LNCaP clone FGC (cell line): Measurements from ENCODE around the gene TMCC3.
"Not testable (repeated sequence)": the region's sequence is repeated elsewhere in the genome, so short reads cannot be mapped to it uniquely, and the experiment has no call there.

Experiments used
- DNase-seq: peaks from one replicate; pipeline ENCODE4 v3.0.0-alpha.2; 2011; ENCODE audit warnings: low read depth
- H3K4me3 ChIP-seq: 2 replicates; pipeline ENCODE4 v1.5.1; 2011; ENCODE audit warnings: mild to moderate bottlenecking, low read depth, low read length, control low read depth
- TF ChIP-seq, protein P1 (sequence below): IDR thresholded peaks from 2 replicates; pipeline ENCODE4 v1.5.1; 2012; ENCODE audit warnings: mild to moderate bottlenecking; ENCODE audit not compliant: control insufficient read depth, insufficient read depth; ENCODE audit errors: extremely low read depth

TMCC3 gene

DNA sequence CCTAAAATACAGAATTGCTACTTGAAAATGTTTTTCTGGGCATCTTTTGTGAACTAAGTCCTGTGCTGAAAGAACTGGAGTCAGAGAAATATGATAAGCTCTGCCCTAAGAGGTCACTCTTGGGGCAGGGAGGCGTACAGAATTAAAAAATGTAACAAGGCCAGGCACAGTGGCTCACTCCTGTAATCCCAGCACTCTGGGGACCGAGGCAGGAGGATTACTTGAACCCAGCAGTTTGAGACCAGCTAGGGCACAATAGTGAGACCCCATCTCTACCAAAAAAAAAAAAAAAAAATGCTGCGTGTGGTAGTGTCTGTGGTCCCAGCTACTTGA, 46.0 kb downstream of the TMCC3 start:
- DNase-seq = no peak
- H3K4me3 ChIP-seq = no peak overlapping the region
- TF ChIP-seq, protein P1, sequence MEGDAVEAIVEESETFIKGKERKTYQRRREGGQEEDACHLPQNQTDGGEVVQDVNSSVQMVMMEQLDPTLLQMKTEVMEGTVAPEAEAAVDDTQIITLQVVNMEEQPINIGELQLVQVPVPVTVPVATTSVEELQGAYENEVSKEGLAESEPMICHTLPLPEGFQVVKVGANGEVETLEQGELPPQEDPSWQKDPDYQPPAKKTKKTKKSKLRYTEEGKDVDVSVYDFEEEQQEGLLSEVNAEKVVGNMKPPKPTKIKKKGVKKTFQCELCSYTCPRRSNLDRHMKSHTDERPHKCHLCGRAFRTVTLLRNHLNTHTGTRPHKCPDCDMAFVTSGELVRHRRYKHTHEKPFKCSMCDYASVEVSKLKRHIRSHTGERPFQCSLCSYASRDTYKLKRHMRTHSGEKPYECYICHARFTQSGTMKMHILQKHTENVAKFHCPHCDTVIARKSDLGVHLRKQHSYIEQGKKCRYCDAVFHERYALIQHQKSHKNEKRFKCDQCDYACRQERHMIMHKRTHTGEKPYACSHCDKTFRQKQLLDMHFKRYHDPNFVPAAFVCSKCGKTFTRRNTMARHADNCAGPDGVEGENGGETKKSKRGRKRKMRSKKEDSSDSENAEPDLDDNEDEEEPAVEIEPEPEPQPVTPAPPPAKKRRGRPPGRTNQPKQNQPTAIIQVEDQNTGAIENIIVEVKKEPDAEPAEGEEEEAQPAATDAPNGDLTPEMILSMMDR = no peak

DNA sequence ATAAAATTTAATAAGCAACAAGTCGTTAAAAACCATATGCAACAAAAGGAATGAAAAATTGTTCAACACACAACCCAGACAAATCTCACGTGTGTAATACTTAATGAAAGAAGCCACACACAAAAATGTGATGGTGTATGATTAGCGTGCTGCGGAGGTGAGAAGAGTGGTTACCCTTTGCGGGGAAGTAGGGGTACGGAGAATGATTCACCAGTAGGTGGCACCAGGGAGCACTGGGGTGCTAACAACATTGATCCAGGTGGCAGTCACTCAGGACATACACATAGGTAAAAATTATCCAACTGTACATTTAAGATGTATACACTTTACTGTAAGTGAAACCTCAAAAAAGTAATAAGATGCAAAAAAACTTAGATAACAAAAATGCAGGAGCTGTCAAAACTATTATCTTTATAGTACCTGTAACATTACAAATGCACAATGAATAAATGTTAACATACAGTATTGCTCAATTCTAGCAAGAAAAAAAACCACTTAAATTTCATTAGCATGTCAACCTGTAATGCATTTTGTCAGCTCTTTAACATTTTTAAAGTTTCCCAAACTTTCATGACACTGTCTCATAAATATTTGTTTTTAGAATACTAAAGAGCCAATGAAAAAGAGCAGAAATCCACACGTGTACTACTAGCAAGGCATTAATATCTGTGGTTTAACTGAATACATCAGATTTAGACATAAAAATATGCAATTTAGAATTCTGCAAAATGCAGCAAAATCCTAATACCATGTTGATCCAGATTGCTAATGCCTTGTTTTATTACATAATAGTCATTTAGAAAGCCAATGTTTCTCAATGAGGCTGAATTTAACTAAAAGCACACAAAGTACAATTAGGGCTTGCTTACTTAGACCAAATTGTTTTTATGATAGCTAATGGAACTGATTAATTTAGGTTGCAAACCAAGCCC, 46.7 kb downstream of the TMCC3 start:
- TF ChIP-seq, protein P1 = peak; percentile 79
- no peak for DNase-seq
- no peak overlapping the region for H3K4me3 ChIP-seq

DNA sequence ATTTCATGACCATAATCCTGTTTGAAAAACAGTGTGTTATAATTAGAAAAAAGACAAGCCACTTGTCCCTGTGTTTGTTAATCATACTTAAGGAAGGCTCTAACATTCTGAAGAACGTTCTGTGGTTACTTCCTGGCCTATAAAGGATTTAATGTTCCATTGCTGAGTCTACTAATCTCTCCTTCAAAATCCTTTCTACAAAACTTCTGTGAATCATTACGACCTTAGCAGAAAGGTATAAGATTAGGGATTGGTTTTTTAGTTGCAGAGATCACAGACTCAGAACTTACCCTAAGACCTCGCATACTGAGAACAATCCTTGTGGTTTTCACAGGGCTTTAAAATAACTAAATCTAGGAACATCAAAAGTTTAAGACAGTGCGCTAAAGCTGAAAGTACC, 48.3 kb downstream of the TMCC3 start:
- TF ChIP-seq, protein P1 = no peak

DNA sequence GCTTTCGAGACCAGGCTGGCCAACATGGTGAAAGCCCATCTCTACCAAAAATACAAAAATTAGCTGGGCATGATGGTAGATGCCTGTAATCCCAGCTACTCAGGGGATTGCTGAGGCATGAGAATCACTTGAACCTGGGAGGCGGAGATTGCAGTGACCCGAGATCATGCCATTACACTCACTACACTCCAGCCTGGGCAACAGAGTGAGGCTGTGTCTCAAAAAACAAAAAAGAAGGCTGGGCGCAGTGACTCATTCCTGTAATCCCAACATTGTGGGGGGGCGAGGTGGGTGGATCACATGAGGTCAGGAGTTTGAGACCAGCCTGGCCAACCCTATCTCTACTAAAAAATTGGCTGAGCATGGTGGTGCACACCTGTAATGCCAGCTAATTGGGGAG, 49.0 kb downstream of the TMCC3 start:
- DNase-seq, H3K4me3 ChIP-seq: not testable (repeated sequence)

More for the DNA sequence above, 48.3 kb downstream of the TMCC3 start:
- DNase-seq = no peak
- no peak overlapping the region for H3K4me3 ChIP-seq

DNA sequence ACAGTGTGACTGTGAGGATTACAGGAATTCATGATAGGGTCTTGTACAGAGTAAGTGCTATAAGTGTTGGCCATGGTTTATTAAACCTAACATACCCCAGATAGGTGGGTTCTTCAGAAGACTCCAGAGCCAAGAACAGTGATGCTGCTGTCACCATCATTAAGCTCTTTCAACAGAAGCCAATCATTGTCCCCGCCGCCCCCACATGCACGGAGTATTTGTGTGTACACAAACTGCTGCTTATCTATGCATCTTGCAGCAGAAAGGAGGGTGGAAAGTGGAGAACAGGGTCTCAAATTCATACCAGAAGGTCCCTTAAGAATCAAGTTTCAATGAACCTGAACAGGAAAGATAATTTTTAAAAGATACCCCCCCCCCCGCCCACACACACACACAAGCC, 51.2 kb downstream of the TMCC3 start:
- no peak overlapping the region for H3K4me3 ChIP-seq
- DNase-seq = no peak
- TF ChIP-seq, protein P1 = no peak

DNA sequence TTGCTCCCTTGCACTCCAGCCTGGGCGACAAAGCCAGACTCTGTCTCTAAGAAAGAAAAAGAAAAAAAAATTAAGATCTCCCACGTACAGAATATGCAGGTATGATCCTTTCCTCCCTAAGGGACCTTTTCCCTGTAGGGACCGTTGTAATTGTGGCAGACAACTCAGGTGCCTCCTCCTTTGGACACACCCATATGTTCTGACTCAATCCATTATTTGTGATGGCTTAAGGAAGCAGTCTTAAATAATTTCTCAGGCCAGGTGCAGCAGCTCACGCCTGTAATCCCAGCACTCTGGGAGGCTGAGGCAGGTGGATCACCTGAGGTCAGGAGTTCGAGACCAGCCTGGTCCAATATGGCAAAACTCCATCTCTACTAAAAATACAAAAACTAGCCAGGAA, 53.1 kb downstream of the TMCC3 start:
- no peak overlapping the region for H3K4me3 ChIP-seq
- TF ChIP-seq, protein P1 = no peak
- no peak for DNase-seq

DNA sequence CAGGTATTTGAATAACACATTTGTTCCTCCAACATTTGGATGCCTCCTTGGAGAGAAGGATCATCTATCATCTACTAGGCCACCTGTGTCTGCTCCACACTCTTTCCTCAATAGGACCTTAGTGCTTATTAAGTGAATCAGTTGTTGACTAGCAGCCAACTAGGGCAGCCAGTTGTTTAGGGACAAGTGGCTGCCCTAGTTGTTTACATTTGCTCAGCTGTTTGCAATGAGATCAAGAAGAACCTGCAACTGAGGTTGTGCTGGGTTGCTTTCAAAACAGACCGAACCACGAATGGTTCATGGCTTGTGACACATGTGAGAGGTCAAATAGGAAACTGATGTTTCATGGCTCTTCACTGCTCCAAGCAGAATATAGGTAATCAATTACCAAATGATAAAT, 53.8 kb downstream of the TMCC3 start:
- TF ChIP-seq, protein P1 = no peak
- DNase-seq = peak; percentile 94
- H3K4me3 ChIP-seq = no peak overlapping the region
